Right lobe of liver (tissue), 4 donors: ENCODE measurements around the gene EFNA5.

Experiments
- POLR2A ChIP-seq: fragments of 450-650 bp; IDR thresholded peaks from one replicate; pipeline ENCODE4 v1.6.1; 2017; ENCODE audit warnings: antibody characterized with exemption, mild to moderate bottlenecking
- TF ChIP-seq, protein P1 (sequence below), 4 donors: fragments of 200-600 bp in 3 of 4; fragments of 450-650 bp in 1 of 4; IDR thresholded peaks; one replicate each; pipeline versions ENCODE4 v1.5.1 to v1.8.0; 2016 to 2022; ENCODE audit warnings: antibody characterized with exemption in 4 of 4, mild to moderate bottlenecking in 2 of 4
- donor health status: DM: no; HTN: no; CAD: no.
- donor health status: DM: no; HTN: no; CAD: no.
- donor health status: DM: no; HTN: yes; CAD: no.

DNA sequence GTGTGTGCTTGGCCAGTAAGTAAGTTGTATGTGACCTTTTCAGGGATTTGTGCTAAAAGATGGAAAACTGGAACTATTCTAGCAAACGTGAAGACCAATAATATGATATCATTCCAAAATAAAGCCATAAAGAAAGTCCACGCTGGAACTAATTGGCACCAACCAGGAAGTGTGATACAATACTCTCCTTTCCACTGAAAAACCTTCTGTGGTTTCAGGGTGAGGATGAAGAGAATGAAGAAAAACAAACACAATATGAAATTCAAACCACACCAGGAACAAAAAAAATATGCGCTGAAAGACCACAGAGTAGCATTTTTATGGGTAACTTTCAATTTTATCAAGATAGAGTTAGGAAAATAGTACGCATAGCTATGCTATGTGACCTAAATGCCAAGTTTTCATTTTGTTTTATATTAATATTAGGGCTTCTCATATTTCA is 105.8 kb downstream of the EFNA5 start:
- TF ChIP-seq, protein P1, sequence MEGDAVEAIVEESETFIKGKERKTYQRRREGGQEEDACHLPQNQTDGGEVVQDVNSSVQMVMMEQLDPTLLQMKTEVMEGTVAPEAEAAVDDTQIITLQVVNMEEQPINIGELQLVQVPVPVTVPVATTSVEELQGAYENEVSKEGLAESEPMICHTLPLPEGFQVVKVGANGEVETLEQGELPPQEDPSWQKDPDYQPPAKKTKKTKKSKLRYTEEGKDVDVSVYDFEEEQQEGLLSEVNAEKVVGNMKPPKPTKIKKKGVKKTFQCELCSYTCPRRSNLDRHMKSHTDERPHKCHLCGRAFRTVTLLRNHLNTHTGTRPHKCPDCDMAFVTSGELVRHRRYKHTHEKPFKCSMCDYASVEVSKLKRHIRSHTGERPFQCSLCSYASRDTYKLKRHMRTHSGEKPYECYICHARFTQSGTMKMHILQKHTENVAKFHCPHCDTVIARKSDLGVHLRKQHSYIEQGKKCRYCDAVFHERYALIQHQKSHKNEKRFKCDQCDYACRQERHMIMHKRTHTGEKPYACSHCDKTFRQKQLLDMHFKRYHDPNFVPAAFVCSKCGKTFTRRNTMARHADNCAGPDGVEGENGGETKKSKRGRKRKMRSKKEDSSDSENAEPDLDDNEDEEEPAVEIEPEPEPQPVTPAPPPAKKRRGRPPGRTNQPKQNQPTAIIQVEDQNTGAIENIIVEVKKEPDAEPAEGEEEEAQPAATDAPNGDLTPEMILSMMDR (IDR thresholded peaks at IDR 0.05), result no peak
- TF ChIP-seq POLR2A, result no peak
